ENCODE data around the gene GNAS. TPM values are rescaled to one million over a fixed set of nuclear protein-coding genes. Genes with fewer than 3 reads are reported as not detected.

Gene GNAS
- polyA plus RNA-seq, 1 donor, result 930 TPM

DNA sequence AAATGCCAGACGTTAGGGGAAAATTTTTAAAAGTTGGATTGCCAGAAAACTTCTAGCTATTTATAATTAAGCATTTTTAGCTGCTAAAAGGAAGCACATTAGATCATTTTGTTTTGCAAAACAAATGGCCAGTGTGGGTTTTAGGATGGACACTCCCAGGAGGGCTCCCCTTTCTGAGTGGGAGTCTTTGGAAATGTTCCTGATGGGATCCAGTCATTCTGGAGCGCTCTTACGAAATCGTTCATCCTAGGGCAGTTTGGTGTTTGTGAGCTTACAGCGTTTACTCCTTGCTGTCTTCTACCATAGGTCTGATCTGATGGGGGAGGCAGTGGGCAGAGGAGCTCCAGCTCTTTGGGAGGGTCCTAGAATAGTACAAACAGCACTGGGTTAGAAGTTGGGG, 14.7 kb downstream of the GNAS start:
- no CpG with 5 or more reads among the region's 5 CpGs for WGBS (ENCODE audit: insufficient coverage, low lambda C conversion rate)
- no peaks in the 10 kb centered on the region for H3K4me1 ChIP-seq (ENCODE audit: control insufficient read depth, insufficient read depth, low read length)
- no peaks in the 10 kb centered on the region for H3K9me3 ChIP-seq (ENCODE audit: control insufficient read depth, low read depth, low read length)
- peaks cover 2% of the 10 kb centered on the region for H3K27me3 ChIP-seq (ENCODE audit: control insufficient read depth, insufficient read depth, low read length)
- no peaks in the 10 kb centered on the region for H3K36me3 ChIP-seq (ENCODE audit: control insufficient read depth, insufficient read depth, low read length)
- H3K4me3 ChIP-seq (ENCODE audit: low read length), result no peak overlapping the region
- no peak for DNase-seq
- no peak overlapping the region for H3K27ac ChIP-seq (ENCODE audit: low read length)

DNA sequence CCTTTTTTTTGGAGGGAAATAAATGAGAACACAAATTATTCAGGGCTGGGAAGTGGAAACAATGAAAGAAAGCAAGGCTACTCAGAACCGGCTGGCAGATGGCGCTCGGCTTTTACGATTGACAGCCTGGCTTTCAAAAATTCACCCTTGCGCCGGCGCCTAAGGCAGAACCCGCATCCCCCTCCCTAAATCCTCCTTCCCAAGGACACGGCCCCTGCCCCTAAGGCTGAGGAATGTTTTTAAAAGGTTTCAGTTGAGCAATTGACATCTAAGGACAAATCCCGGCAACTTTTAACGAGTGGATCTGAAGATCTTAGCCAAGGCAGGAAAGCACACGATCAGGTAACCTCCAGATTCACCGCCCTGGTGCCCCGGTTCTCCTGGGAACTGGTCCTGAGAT, 16.3 kb downstream of the GNAS start:
- H3K36me3 ChIP-seq (ENCODE audit: control insufficient read depth, insufficient read depth, low read length), result no peaks in the 10 kb centered on the region

DNA sequence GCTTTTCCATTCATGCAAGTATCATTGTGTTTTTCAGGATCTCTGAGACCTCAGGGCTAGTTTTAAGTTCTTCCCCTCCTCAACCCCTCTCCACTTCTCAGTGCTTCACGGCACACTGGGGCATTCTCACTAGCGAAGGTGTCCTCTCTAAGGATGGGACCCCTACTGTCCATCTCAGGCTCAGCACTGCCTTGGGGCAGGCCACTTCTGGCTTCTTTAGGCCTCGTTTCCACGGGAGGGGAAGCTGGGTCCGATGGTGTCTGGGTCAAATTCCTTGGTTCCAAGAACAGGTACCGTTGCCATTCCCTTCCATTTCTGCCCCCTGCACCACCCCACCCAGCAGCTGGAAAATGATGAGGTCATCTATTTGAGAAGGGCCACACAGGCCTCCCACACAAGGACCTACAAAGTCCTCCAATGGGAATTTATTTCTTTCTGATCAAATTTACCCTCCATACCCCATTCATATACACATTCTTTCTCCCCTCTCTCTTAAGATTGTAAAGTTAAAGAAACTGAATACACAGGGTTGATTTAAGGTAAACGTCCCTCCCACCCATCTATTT, 17.2 kb downstream of the GNAS start:
- Histone ChIP-seq H3K27ac (ENCODE audit: low read length) (no peak overlapping the region), H3K4me3 (ENCODE audit: low read length) (no peak overlapping the region), H3K36me3 (ENCODE audit: control insufficient read depth, insufficient read depth, low read length) (no peaks in the 10 kb centered on the region), H3K9me3 (ENCODE audit: control insufficient read depth, low read depth, low read length) (no peaks in the 10 kb centered on the region), H3K27me3 (ENCODE audit: control insufficient read depth, insufficient read depth, low read length) (peaks cover 2% of the 10 kb centered on the region), H3K4me1 (ENCODE audit: control insufficient read depth, insufficient read depth, low read length) (no peaks in the 10 kb centered on the region)
- no peak for DNase-seq
- 81% methylated on average over 3 of the region's 7 CpGs for WGBS (ENCODE audit: insufficient coverage, low lambda C conversion rate)

More for the DNA sequence above, 16.3 kb downstream of the GNAS start:
- no peak overlapping the region for H3K27ac ChIP-seq (ENCODE audit: low read length)
- H3K9me3 ChIP-seq (ENCODE audit: control insufficient read depth, low read depth, low read length), result no peaks in the 10 kb centered on the region
- WGBS (ENCODE audit: insufficient coverage, low lambda C conversion rate), result no CpG with 5 or more reads among the region's 14 CpGs
- H3K27me3 ChIP-seq (ENCODE audit: control insufficient read depth, insufficient read depth, low read length), result peaks cover 2% of the 10 kb centered on the region
- no peak for DNase-seq
- no peaks in the 10 kb centered on the region for H3K4me1 ChIP-seq (ENCODE audit: control insufficient read depth, insufficient read depth, low read length)
- H3K4me3 ChIP-seq (ENCODE audit: low read length), result no peak overlapping the region

DNA sequence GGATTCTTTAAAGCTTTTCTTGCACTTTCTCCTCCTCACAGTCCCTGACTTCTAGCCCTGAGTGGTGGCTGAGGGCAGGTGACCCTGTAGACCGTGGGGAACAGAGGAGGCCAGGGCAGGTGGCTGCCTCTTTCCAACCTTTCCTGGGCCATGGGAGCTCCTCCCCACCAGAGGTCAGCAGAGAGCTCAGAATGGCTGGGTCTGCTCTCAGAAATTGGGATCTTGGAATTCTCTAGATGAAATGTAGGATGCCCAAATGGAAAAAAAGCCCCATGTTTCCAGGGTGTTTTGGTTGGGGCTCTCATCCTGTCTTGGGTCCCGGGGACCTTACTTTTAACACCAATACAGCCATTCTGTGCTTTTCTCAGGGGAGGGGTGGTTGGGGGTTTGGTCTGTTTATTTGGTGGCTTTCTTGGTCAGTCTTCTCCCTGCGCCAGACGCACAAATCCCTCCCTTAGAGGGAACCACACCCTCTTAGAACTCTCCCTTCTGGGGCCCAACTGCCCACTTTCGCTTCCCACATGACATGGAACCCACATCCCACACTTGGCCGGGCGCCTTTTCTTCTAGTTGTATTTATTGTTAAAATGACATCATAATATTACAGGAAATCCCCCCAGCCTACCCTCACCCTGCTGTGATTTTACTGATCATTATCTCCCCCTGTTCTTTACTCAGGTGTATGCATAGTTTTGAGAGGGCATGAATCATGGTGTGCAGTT, 17.9 kb downstream of the GNAS start:
- 82% methylated on average over 3 of the region's 7 CpGs for WGBS (ENCODE audit: insufficient coverage, low lambda C conversion rate)
- H3K9me3 ChIP-seq (ENCODE audit: control insufficient read depth, low read depth, low read length), result no peaks in the 10 kb centered on the region
- no peak overlapping the region for H3K4me3 ChIP-seq (ENCODE audit: low read length)

DNA sequence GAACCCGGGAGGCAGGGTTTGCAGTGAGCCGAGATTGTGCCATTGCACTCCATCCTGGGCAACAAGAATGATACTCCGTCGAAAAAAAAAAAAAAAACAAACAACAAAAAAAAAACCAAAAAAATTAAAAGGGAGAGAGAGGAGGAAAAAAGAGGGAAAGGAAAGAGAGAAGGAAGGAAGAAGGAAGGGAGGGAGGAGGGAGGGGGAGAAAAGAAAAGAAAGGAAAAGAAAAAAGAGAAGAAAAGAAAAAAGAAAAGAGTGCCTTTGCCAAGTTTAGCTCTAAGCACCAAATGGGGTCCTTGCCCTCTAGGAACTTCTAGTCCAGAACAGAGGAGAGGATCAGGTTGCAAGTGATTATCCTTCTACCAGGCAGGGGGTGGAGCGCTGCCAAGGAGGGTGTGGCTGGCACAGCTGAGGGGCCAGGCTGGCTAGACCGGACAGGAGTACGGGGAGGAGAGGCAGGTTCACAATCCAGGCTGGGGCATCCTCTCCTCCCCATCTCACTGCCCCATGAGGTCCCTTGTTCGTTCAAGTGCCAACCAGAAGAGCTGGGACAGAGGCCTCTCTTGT, 19.1 kb downstream of the GNAS start:
- no peak overlapping the region for H3K27ac ChIP-seq (ENCODE audit: low read length)
- H3K9me3 ChIP-seq (ENCODE audit: control insufficient read depth, low read depth, low read length), result no peaks in the 10 kb centered on the region
- peaks cover 2% of the 10 kb centered on the region for H3K27me3 ChIP-seq (ENCODE audit: control insufficient read depth, insufficient read depth, low read length)
- no peaks in the 10 kb centered on the region for H3K4me1 ChIP-seq (ENCODE audit: control insufficient read depth, insufficient read depth, low read length)
- no peak overlapping the region for H3K4me3 ChIP-seq (ENCODE audit: low read length)
- 100% methylated on average over 4 of the region's 8 CpGs for WGBS (ENCODE audit: insufficient coverage, low lambda C conversion rate)
- H3K36me3 ChIP-seq (ENCODE audit: control insufficient read depth, insufficient read depth, low read length), result no peaks in the 10 kb centered on the region
- DNase-seq, result no peak

More for the DNA sequence above, 17.9 kb downstream of the GNAS start:
- H3K36me3 ChIP-seq (ENCODE audit: control insufficient read depth, insufficient read depth, low read length), result no peaks in the 10 kb centered on the region
- no peak overlapping the region for H3K27ac ChIP-seq (ENCODE audit: low read length)
- peaks cover 2% of the 10 kb centered on the region for H3K27me3 ChIP-seq (ENCODE audit: control insufficient read depth, insufficient read depth, low read length)
- DNase-seq, result peak; percentile 42 to 45
- H3K4me1 ChIP-seq (ENCODE audit: control insufficient read depth, insufficient read depth, low read length), result no peaks in the 10 kb centered on the region

DNA sequence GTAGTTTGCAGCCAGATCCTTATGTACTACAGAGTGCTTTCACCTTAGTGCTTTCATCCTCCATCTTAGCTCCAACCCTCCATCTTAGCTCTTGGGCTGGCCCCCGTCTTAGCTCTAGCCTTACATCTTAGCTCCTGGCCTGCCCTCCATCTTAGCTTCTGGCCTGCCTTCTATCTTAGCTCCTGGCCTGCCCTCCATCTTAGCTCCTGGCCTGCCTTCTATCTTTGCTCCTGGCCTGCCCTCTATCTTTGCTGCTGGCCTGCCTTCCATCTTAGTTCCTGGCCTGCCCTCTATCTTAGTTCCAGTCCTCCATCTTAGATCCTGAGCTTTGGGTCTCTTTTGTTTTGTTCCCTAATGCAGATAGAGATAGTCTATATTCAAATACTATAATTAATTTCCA, 22.0 kb downstream of the GNAS start:
- no CpG with 5 or more reads among the region's 1 CpG for WGBS (ENCODE audit: insufficient coverage, low lambda C conversion rate)
- Histone ChIP-seq H3K9me3 (ENCODE audit: control insufficient read depth, low read depth, low read length) (no peaks in the 10 kb centered on the region), H3K4me1 (ENCODE audit: control insufficient read depth, insufficient read depth, low read length) (no peaks in the 10 kb centered on the region), H3K27ac (ENCODE audit: low read length) (no peak overlapping the region), H3K36me3 (ENCODE audit: control insufficient read depth, insufficient read depth, low read length) (no peaks in the 10 kb centered on the region), H3K27me3 (ENCODE audit: control insufficient read depth, insufficient read depth, low read length) (no peaks in the 10 kb centered on the region), H3K4me3 (ENCODE audit: low read length) (no peak overlapping the region)
- DNase-seq, result no peak

DNA sequence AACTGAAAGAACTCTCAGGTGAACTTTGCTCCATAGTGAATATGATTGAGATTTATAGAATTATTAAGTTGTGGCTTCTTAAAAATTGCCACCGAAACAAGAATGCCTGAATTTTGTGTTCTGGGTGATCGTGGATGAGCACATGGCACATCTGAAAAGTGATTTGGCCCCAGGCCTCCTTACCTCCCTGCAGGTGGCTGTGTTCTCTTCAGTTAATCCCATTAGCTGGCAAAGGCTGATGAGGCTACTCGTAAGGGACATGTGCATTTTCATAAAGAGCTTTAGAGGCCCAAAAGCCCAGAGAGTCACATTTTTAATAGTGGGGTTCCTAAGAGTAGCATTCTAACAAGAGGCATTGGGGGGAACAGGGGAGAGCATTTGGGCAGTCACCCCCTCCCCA, 22.6 kb downstream of the GNAS start:
- Histone ChIP-seq H3K27me3 (ENCODE audit: control insufficient read depth, insufficient read depth, low read length) (no peaks in the 10 kb centered on the region), H3K4me1 (ENCODE audit: control insufficient read depth, insufficient read depth, low read length) (no peaks in the 10 kb centered on the region), H3K4me3 (ENCODE audit: low read length) (no peak overlapping the region), H3K27ac (ENCODE audit: low read length) (no peak overlapping the region), H3K9me3 (ENCODE audit: control insufficient read depth, low read depth, low read length) (no peaks in the 10 kb centered on the region), H3K36me3 (ENCODE audit: control insufficient read depth, insufficient read depth, low read length) (no peaks in the 10 kb centered on the region)
- no CpG with 5 or more reads among the region's 3 CpGs for WGBS (ENCODE audit: insufficient coverage, low lambda C conversion rate)
- no peak for DNase-seq

DNA sequence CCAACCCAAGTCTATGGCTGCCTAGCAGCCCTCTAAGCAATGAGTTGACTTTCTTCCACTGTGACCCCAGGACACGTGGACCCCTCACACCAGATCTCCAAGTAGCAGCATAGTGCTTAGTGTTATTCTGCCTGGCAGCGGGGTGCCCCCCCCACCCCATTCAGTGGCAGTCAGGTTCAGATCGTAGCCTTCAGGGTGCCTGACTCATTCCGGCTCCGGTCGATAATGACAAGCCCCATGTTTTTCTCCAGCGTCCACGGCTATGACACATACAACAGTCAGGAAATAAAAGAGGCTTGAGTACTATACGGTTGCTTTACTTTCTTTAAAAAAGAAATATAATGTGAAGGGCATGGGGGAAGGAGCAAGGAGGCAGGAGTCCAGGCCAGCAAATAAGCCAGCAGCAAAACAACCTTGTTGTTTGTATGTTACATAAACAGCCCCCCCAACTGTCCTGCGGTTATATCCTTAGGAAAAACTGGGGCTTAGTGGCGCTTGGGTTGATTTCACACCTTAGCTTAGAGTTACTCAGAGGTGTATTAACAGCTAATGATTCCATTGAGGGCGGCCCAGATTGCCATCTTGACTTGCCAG, 23.1 kb downstream of the GNAS start:
- 93% methylated on average over 3 of the region's 12 CpGs for WGBS (ENCODE audit: insufficient coverage, low lambda C conversion rate)
- no peaks in the 10 kb centered on the region for H3K36me3 ChIP-seq (ENCODE audit: control insufficient read depth, insufficient read depth, low read length)
- H3K27me3 ChIP-seq (ENCODE audit: control insufficient read depth, insufficient read depth, low read length), result no peaks in the 10 kb centered on the region

DNA sequence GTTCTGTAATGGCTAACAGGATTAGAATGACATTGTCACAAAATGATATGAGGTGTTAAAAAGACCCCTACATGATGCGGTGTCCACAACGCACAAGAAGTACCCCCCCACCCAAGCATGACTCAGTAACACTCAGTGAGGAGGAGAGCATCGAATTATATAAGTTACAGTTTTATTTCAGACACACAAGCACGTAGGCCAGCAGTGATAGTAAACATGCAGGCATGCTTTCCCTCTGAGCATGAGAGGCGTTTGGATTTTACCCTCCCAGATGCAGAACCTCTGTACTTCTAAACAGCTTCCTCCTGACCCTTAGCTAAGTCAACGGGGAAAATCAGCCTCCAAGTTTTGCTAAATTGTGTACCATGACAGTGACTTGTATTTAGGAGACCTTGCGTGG, 23.9 kb downstream of the GNAS start:
- DNase-seq, result no peak
- no peaks in the 10 kb centered on the region for H3K4me1 ChIP-seq (ENCODE audit: control insufficient read depth, insufficient read depth, low read length)
- no peak overlapping the region for H3K4me3 ChIP-seq (ENCODE audit: low read length)
- WGBS (ENCODE audit: insufficient coverage, low lambda C conversion rate), result 62% methylated on average over 2 of the region's 7 CpGs
- no peak overlapping the region for H3K27ac ChIP-seq (ENCODE audit: low read length)
- H3K9me3 ChIP-seq (ENCODE audit: control insufficient read depth, low read depth, low read length), result no peaks in the 10 kb centered on the region
- H3K27me3 ChIP-seq (ENCODE audit: control insufficient read depth, insufficient read depth, low read length), result no peaks in the 10 kb centered on the region
- no peaks in the 10 kb centered on the region for H3K36me3 ChIP-seq (ENCODE audit: control insufficient read depth, insufficient read depth, low read length)

More for the DNA sequence above, 23.1 kb downstream of the GNAS start:
- Histone ChIP-seq H3K4me3 (ENCODE audit: low read length) (no peak overlapping the region), H3K27ac (ENCODE audit: low read length) (no peak overlapping the region), H3K9me3 (ENCODE audit: control insufficient read depth, low read depth, low read length) (no peaks in the 10 kb centered on the region), H3K4me1 (ENCODE audit: control insufficient read depth, insufficient read depth, low read length) (no peaks in the 10 kb centered on the region)
- no peak for DNase-seq

DNA sequence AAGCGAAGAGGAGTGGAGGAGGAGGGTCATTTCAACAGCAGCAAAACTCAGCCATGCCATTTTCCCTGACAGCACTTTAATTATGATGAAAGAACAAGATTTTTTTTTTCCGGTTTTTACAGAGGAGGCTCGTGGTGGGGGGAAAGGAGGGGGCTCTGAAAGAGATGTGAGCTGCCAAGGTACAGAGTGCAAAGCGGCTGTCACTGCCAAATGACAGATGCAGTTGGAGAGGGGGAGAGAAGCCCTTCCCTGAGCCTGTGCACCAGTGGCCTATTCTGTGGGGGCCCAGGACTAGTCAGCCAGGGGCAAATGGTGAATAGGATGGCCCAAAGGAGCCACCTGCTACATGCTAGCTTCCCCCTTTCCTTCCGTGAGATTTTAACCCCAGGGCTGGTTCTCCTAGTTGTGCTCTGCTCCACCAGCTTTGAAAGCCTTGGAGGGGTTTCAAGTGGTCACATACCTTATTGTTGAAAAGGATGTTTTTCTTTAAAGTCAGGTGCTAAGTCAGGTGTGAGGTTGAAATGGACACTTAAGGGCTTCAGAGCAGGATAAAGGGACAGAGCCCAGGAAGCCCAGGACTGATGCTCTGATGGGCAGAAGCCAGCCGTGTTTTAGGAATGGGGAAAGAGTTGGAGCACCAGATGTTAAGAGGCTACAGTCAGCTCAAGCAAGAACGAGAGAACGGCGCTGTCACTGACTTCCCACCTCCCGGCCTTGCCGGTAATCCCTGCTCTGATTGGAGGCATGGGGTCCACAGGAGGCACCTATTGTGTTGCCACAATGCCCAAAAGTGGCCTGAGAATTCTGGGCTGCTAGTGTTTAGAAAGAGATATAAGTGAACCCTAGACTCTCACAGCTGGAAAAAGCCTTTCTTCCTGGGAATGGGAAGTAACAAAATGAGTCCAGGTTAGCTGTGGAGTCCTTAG, 24.8 kb downstream of the GNAS start:
- Histone ChIP-seq H3K36me3 (ENCODE audit: control insufficient read depth, insufficient read depth, low read length) (no peaks in the 10 kb centered on the region), H3K4me3 (ENCODE audit: low read length) (no peak overlapping the region), H3K27ac (ENCODE audit: low read length) (no peak overlapping the region), H3K4me1 (ENCODE audit: control insufficient read depth, insufficient read depth, low read length) (no peaks in the 10 kb centered on the region), H3K9me3 (ENCODE audit: control insufficient read depth, low read depth, low read length) (no peaks in the 10 kb centered on the region), H3K27me3 (ENCODE audit: control insufficient read depth, insufficient read depth, low read length) (no peaks in the 10 kb centered on the region)
- no peak for DNase-seq
- no CpG with 5 or more reads among the region's 11 CpGs for WGBS (ENCODE audit: insufficient coverage, low lambda C conversion rate)
